Mesenteric fat pad (tissue), 1 donor: ENCODE results near the gene EPHX1. TPM values are rescaled to one million over a fixed set of nuclear protein-coding genes. Genes with fewer than 3 reads are reported as not detected.
"Not testable (repeated sequence)": the region's sequence is repeated elsewhere in the genome, so short reads cannot be mapped to it uniquely, and the experiment has no call there.

Experiments used
- DNase-seq: peaks from one replicate; pipeline ENCODE4 v3.0.0-alpha.2; 2020; ENCODE audit warnings: low spot score
- total RNA-seq: library from RNA; stranded (reverse); fragmentation: NEBNext Ultra II Directional; extraction: Animal tissue kit (Norgen Biotek cat#: 25700); gene quantifications from one replicate; pipeline ENCODE4 v1.2.1, GENCODE V29; 2021
- donor health status: DM: yes; HTN: yes; CAD: no.

EPHX1 gene
- total RNA-seq, 1 donor from 2014 or later = 288 TPM

DNA sequence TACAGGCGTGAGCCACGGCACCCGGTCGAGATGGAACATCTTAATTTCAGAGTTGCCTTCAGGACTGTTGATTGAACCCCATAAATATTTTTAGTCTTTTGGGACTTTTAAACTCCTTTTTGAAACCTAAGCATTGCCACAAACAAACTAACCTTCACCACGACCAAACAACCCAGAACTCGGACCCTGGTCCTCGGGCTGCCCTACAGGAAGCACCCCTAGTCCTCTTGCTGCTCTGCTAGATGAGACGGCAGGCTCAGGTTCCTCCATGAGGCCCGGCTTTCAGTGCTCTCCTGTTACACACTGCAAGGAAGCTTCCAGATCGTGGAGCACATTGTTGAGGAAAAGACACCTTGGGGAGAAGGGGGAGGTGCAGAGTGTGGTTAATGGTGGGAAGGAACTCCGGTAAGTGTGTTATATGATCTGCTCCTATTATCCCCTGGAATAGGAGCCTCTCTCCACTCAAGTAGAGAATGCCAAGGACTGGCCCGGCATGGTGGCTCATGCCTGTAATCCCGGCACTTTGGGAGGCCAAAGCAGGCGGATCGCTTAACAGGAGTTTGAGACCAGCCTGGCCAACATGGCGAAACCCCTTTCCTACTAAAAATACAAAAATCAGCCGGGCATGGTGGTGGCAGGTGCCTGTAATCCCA lies 5.7 kb downstream of the EPHX1 start:
- DNase-seq = peak; percentile 78

GRCh38 chr1:225816643-225817538 lies 7.0 kb downstream of the EPHX1 start:
- no peak for DNase-seq

DNA sequence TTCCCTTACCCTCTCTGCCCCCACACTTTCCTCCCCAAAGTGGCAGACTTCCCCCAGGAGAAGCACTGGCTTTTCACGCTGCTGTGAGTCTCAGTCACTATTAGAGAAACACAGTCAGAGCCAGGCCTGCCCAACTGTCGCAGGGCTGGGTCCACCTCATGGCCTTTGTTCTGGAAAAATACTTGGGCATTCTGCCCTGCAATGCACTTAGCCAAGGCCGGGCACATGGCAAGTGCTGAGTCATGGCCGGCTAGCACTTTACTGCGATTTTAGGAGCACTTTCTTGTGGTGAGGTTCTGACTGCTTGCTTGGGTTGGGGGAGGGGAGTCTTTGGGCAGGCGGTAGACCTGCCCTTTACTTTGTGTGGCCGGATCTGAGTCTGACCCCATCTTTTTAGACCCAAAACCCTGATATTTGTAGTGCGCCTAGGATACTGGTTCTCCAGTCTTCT lies 7.7 kb downstream of the EPHX1 start:
- peak; percentile 88 for DNase-seq

DNA sequence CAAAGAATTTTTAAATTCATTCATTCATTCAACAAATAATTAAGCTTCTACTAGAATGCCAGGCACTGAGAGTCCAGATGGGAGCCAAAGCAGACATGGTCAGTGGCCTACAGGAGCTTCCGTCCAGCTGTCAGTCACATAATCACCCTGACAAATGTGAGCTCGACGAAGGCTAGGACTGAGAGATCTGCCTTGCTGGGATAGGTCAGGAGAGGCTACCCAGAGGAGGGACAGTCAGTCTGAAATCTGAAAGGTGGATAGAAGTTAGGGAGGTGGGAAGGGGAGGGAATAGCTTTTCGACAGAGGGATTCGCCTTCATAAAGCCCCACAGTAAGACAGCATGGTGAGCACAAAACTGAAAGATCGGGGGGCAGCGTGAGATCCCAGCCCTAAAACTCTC lies 8.3 kb downstream of the EPHX1 start:
- peak; percentile 37 for DNase-seq

- peak; percentile 68 for DNase-seq
Measured at GRCh38 chr1:225819346-225820192, 9.6 kb downstream of the EPHX1 start.

DNA sequence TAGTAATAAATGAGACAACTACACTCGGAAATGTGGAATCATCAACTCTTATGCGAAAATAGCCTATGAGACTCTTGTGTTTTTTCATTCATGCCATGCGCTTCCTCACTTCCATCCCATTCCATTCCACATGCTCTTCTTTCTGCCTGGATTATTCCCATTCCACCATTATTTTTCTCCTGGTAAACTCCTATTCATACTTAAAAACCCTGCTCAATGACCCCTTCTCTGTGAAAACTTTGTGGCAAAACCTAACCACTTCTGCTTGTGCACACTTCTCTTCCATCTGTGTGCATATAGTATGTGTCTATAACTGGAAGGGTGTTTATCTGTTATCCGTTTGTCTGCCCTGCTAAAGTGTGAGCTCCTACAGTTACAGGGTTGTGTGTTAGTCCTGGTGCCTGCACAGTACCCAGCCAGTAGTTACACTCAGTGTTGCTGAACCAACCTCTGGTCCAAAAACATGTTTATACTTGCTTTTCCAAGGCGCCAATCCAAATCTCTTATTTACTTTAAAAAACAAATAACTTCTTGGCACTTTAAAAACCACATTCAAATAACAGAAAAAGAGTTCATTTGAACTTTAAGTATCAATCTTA lies 10.7 kb downstream of the EPHX1 start:
- DNase-seq = no peak

DNA sequence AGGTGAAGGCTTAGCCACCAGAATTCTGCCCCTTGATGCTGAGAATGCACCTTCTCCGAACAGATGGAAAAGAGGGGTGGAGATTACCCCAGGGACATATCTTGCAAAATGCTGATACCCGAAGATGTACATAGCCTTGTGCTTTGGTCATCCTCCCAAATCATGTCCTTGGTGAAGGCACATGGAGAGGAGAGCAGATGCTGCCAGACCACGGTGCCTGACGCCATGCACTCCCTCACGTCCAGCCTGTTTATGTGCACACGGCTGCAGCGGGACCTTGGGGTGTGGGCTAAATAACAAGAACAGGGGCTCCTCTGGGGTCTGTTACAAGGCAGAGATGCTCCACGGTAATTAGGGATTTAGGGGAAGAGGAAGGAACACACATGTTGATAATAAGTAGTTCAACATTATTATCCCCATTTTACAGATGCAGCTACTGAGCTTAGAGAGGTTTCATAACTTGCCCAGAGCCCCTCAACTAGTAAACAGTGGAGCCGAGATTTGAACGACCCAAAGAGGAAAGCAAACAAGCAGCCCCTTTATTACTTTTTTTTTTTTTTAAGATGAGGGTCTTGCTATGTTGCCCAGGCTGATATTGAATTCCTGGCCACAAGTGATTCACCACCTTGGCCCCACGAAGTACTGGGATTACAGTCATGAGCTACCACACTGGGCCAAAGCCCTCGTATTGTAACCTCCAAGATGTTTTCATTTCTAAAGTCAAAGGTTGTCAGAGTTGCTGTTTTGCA lies 12.9 kb downstream of the EPHX1 start:
- no peak for DNase-seq

GRCh38 chr1:225823811-225824261 lies 13.9 kb downstream of the EPHX1 start:
- no peak for DNase-seq

GRCh38 chr1:225824533-225824941 lies 14.6 kb downstream of the EPHX1 start:
- no peak for DNase-seq

GRCh38 chr1:225825078-225825477 lies 15.2 kb downstream of the EPHX1 start:
- DNase-seq = no peak

GRCh38 chr1:225825607-225826007 lies 15.7 kb downstream of the EPHX1 start:
- DNase-seq = no peak

GRCh38 chr1:225827076-225827475 lies 17.2 kb downstream of the EPHX1 start:
- DNase-seq = no peak

DNA sequence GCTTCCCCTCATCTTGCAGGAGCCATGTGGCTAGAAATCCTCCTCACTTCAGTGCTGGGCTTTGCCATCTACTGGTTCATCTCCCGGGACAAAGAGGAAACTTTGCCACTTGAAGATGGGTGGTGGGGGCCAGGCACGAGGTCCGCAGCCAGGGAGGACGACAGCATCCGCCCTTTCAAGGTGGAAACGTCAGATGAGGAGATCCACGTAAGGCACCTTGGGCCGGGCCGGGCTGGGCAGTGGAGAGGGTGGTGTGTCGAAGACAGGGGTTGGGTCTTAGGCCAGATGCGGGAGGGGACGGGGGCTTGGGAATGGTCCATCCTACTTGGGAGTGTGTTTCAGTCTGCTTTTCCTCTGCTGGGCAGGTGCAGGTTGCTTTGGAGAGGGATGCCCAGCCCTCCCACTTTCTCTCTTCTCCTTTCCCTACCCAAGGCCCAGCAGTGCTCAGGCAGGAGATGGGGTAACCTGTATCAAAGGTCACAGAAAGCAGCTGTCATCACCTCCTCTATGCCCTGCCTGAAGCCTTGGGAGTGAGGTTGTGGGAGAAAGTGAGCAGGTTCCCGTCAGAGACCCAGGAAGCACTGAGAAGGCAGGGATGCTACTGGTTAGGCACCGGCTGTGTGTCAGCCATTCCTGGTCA lies 18.9 kb downstream of the EPHX1 start:
- DNase-seq = no peak

DNA sequence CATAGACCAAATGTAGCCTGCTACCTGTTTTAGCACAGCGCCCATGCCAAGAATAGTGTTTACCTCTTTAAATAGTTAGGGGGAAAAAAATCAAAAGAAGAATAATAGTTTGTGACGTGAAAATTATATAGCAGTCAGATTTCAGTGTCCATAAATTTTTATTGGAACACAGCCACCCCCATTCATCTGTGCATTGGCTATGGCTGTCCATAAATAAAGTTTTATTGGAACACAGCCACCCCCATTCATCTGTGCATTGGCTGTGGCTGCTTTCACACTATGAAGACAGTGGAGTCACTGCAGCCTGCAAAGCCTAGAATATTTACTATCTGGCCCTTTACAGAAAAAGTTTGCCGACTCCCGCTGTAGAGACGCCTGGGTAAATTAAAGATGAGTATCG lies 20.9 kb downstream of the EPHX1 start:
- DNase-seq = no peak

DNA sequence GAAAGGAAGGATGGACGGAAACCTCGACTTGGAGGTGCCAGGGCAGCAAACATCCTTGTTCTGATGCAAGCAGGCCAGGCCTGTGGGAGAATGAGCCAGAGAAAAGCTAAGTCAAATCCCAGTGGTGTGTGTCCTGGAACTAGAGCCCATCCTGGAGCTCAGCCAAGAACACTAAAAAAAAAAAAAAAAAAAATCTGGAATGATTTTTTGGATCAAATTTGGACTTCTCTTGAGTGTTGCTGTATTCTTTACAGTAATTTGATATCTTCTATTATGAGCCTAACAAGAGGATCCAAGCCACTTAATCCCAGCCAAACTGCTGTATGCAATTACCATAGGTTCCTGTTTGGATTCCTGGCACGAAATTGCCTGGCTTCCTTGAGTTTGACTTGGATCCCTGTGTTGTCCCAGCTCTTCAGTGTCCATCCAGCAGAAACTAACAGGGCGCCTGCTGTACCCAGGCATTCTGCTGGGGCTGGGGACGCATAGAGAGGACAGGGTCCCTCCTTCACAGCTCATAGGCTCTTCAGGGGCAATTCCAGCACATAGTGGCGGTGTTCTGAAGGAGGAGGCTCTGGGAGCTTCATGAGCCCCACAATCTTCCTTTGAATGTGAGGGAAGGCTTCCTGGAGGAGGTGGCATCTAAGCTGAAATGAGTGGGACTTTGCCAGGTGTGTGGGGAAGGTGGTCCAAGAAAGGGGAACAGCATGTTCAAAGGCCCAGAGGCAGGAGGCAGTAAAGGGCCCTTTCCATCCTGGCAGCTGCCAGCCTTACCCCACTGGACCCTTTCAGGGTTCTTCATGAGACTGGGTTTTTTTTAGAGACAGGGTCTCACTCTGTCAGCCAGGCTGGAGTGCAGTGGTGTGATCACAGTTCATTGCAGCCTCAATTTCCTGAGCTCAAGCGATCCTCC lies 24.7 kb downstream of the EPHX1 start:
- DNase-seq = no peak

DNA sequence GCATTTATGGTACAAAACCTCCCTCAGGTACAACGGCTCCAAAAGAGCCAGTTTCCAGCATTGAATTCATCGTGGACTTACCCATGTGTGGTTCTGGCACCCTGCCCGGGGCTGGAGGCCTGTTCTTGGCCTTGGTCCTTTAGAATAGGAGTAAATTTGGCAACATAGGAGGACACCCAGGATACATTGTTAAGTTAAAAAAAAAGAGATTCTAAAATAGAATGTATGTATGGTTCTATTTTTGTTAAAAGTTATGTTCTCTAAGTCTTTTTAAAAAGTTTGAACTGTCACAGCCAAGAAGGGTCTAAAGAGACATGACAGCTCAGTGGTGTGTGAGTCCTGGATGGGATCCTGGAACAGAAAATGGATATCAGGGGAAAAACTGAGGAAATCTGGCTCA lies 25.9 kb downstream of the EPHX1 start:
- DNase-seq = no peak

GRCh38 chr1:225836296-225836695 lies 26.4 kb downstream of the EPHX1 start:
- DNase-seq = not testable (repeated sequence)

DNA sequence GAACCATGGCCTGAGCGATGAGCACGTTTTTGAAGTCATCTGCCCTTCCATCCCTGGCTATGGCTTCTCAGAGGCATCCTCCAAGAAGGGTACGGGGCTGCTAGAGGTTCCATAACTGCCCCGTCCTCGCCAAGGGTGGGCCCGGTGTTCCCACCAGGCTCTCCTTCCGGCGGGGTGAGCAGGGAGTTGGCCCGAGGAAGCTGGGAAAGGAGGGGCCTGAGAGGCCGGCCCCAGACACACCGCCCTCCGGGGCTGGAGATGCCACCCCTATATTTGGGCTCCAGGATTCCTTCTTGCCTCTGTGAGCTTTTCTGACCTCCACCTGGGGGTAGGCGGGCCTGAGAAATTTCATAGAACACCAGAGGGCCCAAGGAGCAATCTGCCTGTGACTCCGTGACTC lies 28.9 kb downstream of the EPHX1 start:
- no peak for DNase-seq

DNA sequence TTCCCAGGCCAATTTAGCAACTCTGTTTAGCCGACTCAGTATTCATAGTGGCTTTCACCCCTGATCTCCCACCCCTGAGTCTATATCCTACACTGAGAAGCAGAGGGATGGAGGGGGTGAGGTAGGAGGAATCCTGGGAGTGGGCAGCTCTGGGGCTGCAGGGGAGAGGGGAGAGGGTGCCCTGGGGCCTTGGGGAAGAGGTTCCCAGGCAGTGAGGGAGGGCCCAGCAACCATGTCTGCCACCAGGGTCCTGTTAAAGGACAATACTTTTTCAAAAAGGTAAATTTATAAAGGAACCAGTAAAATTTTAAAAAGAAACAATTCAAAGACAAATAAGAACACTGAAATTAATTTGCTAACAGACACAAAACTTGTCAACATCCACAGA lies 30.3 kb downstream of the EPHX1 start:
- no peak for DNase-seq
